Fibroblast of villous mesenchyme (primary cell): ENCODE data around the gene C2orf68. TPM values are rescaled to one million over a fixed set of nuclear protein-coding genes. Genes with fewer than 3 reads are reported as not detected.
"Not testable (repeated sequence)": the region's sequence is repeated elsewhere in the genome, so short reads cannot be mapped to it uniquely, and the experiment has no call there.

ENCODE experiments used
- DNase-seq: peaks from one replicate; pipeline ENCODE4 v3.0.0-alpha.2; 2010; ENCODE audit warnings: low read depth
- H3K4me3 ChIP-seq: 2 replicates; pipeline ENCODE4 v1.5.1; 2011; ENCODE audit warnings: low read depth, mild to moderate bottlenecking, low read length
- total RNA-seq: library from RNA; depleted of rRNA; stranded (reverse); fragments of >200 nt; gene quantifications from 2 replicates; pipeline ENCODE4 v1.2.3, GENCODE V29; 2012
- TF ChIP-seq, protein P1 (sequence below): IDR thresholded peaks from 2 replicates; pipeline ENCODE4 v1.5.1; 2012; ENCODE audit warnings: low read depth, mild to moderate bottlenecking, low read length; ENCODE audit not compliant: insufficient read depth

The C2orf68 gene, protein sequence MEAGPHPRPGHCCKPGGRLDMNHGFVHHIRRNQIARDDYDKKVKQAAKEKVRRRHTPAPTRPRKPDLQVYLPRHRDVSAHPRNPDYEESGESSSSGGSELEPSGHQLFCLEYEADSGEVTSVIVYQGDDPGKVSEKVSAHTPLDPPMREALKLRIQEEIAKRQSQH
- 16.4 and 26.8 TPM in 2 replicates for total RNA-seq

DNA sequence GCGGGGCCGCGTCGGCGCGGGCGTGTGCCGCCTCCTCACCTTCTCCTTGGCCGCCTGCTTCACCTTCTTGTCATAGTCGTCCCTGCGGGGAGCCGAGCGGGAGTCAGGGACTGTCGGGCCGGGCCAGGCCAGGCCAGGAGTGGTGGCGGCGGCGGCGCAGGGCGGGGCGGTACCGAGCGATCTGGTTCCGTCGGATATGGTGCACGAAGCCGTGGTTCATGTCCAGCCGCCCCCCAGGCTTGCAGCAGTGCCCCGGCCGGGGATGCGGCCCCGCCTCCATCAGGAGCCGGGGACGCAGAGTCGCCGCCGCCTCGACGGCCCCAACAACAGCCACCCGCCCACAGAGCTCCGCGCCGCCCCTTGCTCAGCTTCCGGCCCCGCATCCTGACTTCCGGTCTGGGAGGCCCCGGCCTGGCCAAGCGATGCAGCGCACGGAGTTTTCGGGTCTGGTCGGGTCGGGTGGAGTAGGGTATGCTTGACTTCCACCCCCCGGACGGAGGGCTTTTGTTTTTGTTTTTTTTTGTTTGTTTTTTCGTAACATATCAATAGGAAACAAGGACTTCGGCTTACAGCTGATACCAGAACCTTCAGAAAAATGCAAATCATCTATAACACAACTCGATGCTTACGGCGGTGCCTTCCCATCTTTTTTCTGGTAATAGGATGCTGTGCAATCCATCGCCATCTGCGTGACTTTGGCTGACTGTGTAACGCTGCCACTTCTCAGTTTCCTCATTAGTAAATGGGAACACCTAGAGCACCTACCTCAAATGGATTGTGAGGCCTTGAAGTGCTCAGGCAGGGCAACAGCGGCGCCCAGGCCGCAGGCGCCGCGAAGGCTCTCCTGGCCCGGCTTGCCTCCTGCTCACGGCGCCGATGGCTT lies at the start of gene C2orf68:
Gene C2orf68, minus strand, starts transcription at position 362 of the 883 bp plus-strand sequence. Its CDS starts 82 bp downstream, at position 280.
- TF ChIP-seq, protein P1, sequence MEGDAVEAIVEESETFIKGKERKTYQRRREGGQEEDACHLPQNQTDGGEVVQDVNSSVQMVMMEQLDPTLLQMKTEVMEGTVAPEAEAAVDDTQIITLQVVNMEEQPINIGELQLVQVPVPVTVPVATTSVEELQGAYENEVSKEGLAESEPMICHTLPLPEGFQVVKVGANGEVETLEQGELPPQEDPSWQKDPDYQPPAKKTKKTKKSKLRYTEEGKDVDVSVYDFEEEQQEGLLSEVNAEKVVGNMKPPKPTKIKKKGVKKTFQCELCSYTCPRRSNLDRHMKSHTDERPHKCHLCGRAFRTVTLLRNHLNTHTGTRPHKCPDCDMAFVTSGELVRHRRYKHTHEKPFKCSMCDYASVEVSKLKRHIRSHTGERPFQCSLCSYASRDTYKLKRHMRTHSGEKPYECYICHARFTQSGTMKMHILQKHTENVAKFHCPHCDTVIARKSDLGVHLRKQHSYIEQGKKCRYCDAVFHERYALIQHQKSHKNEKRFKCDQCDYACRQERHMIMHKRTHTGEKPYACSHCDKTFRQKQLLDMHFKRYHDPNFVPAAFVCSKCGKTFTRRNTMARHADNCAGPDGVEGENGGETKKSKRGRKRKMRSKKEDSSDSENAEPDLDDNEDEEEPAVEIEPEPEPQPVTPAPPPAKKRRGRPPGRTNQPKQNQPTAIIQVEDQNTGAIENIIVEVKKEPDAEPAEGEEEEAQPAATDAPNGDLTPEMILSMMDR, result no peak
- peak within 1 kb of the TSS; percentile 81 for H3K4me3 ChIP-seq
- DNase-seq, result peak; percentile 87

DNA sequence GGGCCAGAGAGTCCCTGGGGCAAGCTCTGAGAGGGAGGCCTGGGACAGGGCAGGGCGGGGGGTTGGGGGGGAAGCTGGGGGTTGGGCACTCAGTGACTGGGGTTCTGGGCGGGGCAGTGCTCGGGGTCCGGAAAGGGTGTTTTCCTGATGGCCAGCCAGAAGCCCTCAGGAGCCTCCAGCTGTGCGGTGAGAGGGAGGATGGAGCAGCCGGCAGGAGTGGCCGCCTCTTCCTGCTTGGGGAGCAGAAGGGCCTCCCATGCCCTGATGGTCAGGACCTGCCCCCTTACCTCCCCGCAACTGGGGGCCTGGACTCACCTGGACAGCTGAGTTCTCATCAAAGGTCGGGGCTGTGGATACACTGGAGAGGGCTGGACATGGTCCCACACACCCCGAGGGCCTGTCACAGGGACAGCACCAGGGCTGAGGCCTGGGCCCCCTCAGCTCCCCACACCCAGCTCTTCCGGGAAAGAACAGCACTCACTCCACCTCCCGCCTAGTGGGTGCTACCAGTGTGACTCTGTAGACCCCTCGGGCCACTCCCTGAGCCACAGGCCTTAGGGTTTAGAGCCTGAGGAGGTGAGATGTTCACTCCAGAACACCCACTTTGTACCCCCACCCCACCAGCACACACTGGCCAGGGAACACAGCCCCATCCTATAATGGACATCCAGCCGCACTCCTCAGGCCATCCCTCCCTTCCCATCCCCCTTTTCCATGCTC lies 49.4 kb upstream of the C2orf68 start:
- DNase-seq, result no peak
- no peak overlapping the region for H3K4me3 ChIP-seq
- TF ChIP-seq, protein P1, result no peak

DNA sequence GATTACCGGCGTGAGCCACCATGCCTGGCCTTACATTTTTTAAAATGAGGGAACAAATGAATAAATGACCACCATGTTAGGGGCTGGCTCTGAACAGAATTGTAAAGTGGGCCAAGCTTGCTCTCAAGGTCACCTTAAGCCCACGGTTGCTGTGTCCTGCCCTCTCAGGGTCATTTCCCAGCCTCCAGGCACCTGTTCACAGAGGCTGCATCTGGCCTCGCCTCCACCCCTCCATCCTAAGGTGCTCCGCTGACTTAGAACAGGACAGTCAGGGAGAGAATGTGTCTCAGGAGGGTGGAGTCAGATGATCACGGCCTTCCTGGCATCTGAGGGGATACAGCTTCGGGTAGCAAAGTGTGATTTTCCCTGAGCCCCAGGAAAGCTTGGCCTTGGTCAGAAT lies 48.9 kb upstream of the C2orf68 start:
- TF ChIP-seq, protein P1, result no peak
- no peak overlapping the region for H3K4me3 ChIP-seq
- DNase-seq, result no peak

DNA sequence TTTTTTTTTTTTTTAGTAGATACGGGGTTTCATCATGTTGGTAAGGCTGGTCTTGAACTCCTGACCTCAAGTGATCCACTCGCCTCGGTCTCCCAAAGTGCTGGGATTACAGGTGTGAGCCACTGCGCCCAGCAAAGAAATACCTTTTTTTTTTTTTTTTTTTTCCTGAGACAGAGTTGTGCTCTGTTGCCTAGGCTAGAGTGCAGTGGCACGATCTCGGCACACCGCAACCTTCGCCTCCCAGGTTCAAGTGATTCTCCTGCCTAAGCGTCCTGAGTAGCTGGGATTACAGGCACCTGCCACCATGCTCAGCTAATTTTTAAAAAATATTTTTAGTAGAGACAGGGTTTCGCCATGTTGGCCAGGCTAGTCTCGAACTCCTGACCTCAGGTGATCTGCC lies 48.4 kb upstream of the C2orf68 start:
- DNase-seq, H3K4me3 ChIP-seq: not testable (repeated sequence)

DNA sequence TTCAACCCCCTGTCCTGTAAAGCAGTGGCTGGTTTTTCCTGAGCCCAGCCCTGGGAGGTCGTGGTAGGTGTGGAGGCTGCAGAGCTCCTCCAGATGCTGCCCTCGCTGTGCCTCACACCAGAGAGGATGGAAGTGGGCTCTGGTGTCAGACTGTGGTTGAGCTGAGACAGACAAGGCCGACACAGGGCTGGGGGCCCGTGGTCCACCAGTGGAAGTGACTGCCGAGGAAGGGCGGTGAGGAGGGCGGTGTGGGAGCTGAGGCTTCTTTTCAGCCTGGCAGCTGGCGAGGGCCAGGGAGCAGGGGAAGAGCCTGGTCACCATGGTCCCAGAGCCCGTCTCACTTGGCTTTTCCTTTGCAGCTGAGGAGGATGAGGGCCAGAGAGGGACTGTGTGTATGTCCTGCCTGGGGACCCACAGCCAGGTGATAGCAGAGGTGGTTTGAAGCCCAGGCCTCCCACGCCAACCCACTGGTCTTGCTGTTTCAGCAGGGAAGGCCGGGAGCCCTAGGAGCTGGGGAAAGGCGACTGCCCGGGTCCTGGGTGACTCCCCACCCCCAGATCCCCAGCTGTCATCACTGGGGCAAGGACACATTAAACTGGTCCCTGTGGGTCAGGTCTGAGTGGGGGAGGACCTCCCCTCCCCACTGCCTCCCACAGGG lies 47.6 kb upstream of the C2orf68 start:
- TF ChIP-seq, protein P1, result no peak
- no peak for DNase-seq
- H3K4me3 ChIP-seq, result no peak overlapping the region

DNA sequence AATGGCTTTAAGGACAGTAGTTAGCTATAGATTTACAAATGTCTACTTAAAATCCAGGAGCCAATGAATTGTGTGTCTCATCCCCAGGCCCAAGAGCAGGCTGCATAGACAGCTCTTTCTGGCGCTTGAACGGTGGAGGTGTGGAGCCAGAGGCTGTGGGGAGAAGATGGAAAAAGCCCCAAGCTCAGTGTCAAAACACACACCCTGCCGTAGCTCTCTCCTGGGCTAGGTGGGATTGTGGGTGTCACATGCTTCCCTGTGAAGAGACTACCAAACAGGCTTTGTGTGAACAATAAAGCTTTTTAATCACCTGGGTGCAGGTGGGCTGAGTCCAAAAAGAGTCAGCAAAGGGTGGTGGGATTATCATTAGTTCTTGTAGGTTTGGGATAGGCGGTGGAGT lies 45.5 kb upstream of the C2orf68 start:
- not testable (repeated sequence) for DNase-seq, H3K4me3 ChIP-seq

DNA sequence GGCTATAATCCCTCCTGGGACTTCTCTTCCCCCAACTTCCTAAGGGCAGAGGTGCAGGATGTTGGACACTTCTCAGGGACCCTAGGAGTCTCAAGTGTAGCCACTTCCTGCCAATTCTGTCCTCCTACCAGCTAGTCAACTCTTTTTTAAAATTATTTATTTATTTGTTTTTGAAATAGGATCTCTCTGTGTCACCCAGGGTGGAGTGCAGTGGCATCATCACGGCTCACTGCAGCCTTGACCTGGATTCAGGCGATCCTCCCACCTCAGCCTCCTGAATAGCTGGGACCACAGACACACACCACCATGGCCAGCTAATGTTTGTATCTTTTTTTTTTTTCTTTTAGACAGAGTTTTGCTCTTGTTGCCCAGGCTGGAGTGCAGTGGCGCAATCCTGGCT lies 44.6 kb upstream of the C2orf68 start:
- no peak for DNase-seq
- no peak overlapping the region for H3K4me3 ChIP-seq
- TF ChIP-seq, protein P1, result no peak
